Bone marrow (tissue), 2 donors: ENCODE results near the gene MYBPH.

Source experiments
- DNase-seq, 2 donors: peaks; one replicate each; lab custom pipeline; 2025; lab: John Stamatoyannopoulos, UW

The MYBPH gene

GRCh38 chr1:203166192-203166940 is 9.3 kb downstream of the MYBPH start:
- DNase-seq, result no peak

GRCh38 chr1:203165800-203166161 is 9.8 kb downstream of the MYBPH start:
- DNase-seq, result no peak

- no peak for DNase-seq
Measured at GRCh38 chr1:203165101-203165799, 10.4 kb downstream of the MYBPH start.

GRCh38 chr1:203163891-203164635 is 11.6 kb downstream of the MYBPH start:
- DNase-seq, result no peak

- no peak for DNase-seq
Measured at GRCh38 chr1:203162403-203162802, 13.2 kb downstream of the MYBPH start.

GRCh38 chr1:203161703-203162102 is 13.9 kb downstream of the MYBPH start:
- no peak for DNase-seq

GRCh38 chr1:203161175-203161574 is 14.5 kb downstream of the MYBPH start:
- DNase-seq, result no peak

- no peak for DNase-seq
Measured at GRCh38 chr1:203159844-203160243, 15.8 kb downstream of the MYBPH start.

- no peak for DNase-seq
Measured at GRCh38 chr1:203158960-203159665, 16.5 kb downstream of the MYBPH start.

GRCh38 chr1:203158423-203158822 is 17.2 kb downstream of the MYBPH start:
- DNase-seq, result no peak

GRCh38 chr1:203156280-203156679 is 19.3 kb downstream of the MYBPH start:
- DNase-seq, result no peak

GRCh38 chr1:203153989-203154821 is 21.4 kb downstream of the MYBPH start:
- DNase-seq, result no peak

- DNase-seq, result no peak
Measured at GRCh38 chr1:203153051-203153988, 22.3 kb downstream of the MYBPH start.

GRCh38 chr1:203152158-203153034 is 23.2 kb downstream of the MYBPH start:
- DNase-seq, result no peak

- DNase-seq, result no peak
Measured at GRCh38 chr1:203151362-203152157, 24.1 kb downstream of the MYBPH start.

- DNase-seq, result no peak
Measured at GRCh38 chr1:203150511-203151297, 24.9 kb downstream of the MYBPH start.

GRCh38 chr1:203149188-203149840 is 26.3 kb downstream of the MYBPH start:
- DNase-seq, result no peak
